Hepatocyte (in vitro differentiated cells): ENCODE results near the gene ANKMY2.

ENCODE experiments used
- CTCF ChIP-seq: fragments of 200-600 bp; sonication (generic); IDR thresholded peaks from 2 replicates; pipeline ENCODE4 v1.5.1; 2016; ENCODE audit warnings: antibody characterized with exemption, mild to moderate bottlenecking; ENCODE audit not compliant: poor library complexity
- EZH2 ChIP-seq: fragments of 200-600 bp; sonication (generic); IDR thresholded peaks from 2 replicates; pipeline ENCODE4 v1.6.1; 2016; ENCODE audit warnings: antibody characterized with exemption, mild to moderate bottlenecking, borderline replicate concordance
- EZH2phosphoT487 ChIP-seq: fragments of 200-600 bp; sonication (generic); IDR thresholded peaks from one replicate; pipeline ENCODE4 v1.6.1; 2018; ENCODE audit warnings: antibody characterized with exemption, mild to moderate bottlenecking, low read depth, moderate library complexity; ENCODE audit not compliant: unreplicated experiment, severe bottlenecking

DNA sequence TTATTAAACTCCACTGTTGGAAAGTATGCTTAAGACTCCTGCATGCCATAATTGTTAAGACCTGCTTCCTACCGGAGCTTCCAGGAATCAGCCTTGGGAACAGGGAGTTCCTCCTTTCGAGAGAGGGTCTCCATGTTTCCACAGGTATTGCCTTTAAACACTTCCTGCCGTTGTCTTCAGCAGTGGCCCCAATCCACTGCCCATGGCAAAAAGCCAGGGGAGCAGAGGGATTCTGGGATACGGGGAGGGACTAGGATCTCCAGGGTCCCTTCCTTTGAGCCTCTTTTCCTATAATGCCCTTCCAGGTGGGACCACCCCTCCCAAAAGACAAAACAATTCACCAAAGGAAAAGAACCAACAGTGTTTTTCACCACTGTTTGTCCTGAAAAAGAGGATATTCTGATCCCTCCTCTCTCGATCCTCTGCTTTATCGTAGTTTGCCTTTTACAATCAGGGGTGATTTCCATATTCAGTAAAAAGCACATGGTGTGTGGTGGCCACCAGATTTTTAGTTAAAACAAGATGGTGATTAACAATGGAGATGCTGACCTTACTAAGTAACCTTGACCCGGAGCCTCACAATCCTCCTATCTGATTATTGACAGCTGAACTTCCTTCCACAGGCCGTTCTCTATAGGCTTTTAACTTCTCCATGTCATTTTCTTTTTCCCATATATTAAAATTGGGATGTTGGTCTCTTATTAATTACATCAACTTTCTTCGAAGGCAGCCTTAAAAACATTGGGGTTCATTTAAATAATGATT is 82.9 kb downstream of the ANKMY2 start:
- no peak for TF ChIP-seq CTCF
- TF ChIP-seq EZH2phosphoT487: no peak
- TF ChIP-seq EZH2: no peak
